NCI-H1105 (cell line): Measurements from ENCODE around the gene CCZ1.
"Not testable (repeated sequence)": the region's sequence is repeated elsewhere in the genome, so short reads cannot be mapped to it uniquely, and the experiment has no call there.

ENCODE experiments used
- DNase-seq: peaks from one replicate; lab custom pipeline; 2025; lab: John Stamatoyannopoulos, UW

The CCZ1 gene

GRCh38 chr7:5898480-5899224 lies at the start of gene CCZ1:
CCZ1 (plus strand) TSS chr7:5898733; CDS start chr7:5898800, 67 bp downstream.
- DNase-seq: peak; percentile 32

GRCh38 chr7:5850944-5851343 lies 47.6 kb upstream of the CCZ1 start:
- no peak for DNase-seq

GRCh38 chr7:5854738-5855137 lies 43.8 kb upstream of the CCZ1 start:
- no peak for DNase-seq

- DNase-seq: not testable (repeated sequence)
Measured at GRCh38 chr7:5857041-5857575, 41.4 kb upstream of the CCZ1 start.

- not testable (repeated sequence) for DNase-seq
Measured at GRCh38 chr7:5858494-5858893, 40.0 kb upstream of the CCZ1 start.

GRCh38 chr7:5861281-5861680 lies 37.3 kb upstream of the CCZ1 start:
- not testable (repeated sequence) for DNase-seq

GRCh38 chr7:5862753-5863366 lies 35.7 kb upstream of the CCZ1 start:
- DNase-seq: not testable (repeated sequence)

- DNase-seq: not testable (repeated sequence)
Measured at GRCh38 chr7:5865279-5865931, 33.1 kb upstream of the CCZ1 start.

- DNase-seq: no peak
Measured at GRCh38 chr7:5867060-5867459, 31.5 kb upstream of the CCZ1 start.

- DNase-seq: not testable (repeated sequence)
Measured at GRCh38 chr7:5868928-5869341, 29.6 kb upstream of the CCZ1 start.

GRCh38 chr7:5869691-5870090 lies 28.8 kb upstream of the CCZ1 start:
- no peak for DNase-seq

- no peak for DNase-seq
Measured at GRCh38 chr7:5870311-5870710, 28.2 kb upstream of the CCZ1 start.

- no peak for DNase-seq
Measured at GRCh38 chr7:5872326-5872725, 26.2 kb upstream of the CCZ1 start.

GRCh38 chr7:5879591-5879990 lies 18.9 kb upstream of the CCZ1 start:
- DNase-seq: not testable (repeated sequence)

- DNase-seq: not testable (repeated sequence)
Measured at GRCh38 chr7:5880106-5880505, 18.4 kb upstream of the CCZ1 start.

- DNase-seq: not testable (repeated sequence)
Measured at GRCh38 chr7:5884431-5884830, 14.1 kb upstream of the CCZ1 start.

GRCh38 chr7:5888021-5888420 lies 10.5 kb upstream of the CCZ1 start:
- DNase-seq: not testable (repeated sequence)

GRCh38 chr7:5890244-5890643 lies 8.3 kb upstream of the CCZ1 start:
- not testable (repeated sequence) for DNase-seq

GRCh38 chr7:5892498-5892897 lies 6.0 kb upstream of the CCZ1 start:
- DNase-seq: no peak

- DNase-seq: peak; percentile 27
Measured at GRCh38 chr7:5897369-5897919, 1.1 kb upstream of the CCZ1 start.

- not testable (repeated sequence) for DNase-seq
Measured at GRCh38 chr7:5903002-5903401, 4.5 kb downstream of the CCZ1 start.

GRCh38 chr7:5904726-5905125 lies 6.2 kb downstream of the CCZ1 start:
- not testable (repeated sequence) for DNase-seq
